ENCODE results near the gene SIM1.

The SIM1 gene

DNA sequence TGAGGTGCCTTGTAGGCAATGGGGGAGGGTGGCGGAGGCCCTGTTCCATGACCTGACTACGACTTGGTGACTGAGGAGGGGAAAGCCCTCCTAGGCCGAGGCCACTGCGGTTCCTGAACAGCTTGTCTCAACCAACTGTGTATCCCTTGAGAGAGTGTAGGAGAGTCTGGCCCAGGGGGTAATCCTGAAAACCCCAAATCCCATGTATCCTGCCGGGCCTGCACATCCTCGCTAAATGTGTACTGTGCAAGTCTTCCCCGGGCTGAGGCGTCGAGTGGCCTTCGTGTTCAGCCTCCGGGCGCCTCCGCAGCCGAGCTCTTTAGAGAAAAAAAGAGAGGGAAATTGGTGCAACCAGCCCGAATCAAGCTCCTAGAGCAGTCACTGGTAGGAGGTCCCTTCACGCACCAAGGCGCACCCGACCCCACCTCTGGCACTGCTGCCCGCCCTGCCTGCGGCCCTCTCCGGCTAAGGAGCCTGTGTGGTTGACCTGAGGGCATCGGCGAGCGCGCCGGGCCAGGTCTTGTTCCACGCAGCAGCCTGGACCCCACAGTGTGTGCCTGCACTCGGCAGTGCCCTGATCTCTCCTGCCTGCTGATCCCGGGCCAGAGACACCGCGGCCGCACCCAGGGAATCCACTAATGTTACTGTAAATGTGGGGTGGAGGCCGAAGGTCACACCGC, 7.3 kb downstream of the SIM1 start:
- no peak for DNase-seq (ENCODE audit: low read depth in 2 of 2)

DNA sequence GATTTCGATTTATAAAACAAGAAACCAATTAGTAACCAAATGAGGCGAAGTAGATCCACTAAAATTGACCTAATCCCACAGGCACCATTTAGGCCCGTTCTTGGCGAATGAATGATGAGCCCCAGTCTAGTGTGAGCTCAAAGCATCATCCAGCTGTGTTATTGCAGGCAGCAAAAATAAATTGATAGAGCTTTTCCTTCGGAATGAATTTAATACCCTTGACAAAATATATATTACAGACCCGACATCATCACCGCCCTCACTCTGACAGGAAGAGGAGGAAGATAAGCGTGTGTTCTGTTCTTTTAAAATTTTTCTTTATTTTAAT, 7.8 kb downstream of the SIM1 start:
- DNase-seq (ENCODE audit: low read depth in 2 of 2): no peak

DNA sequence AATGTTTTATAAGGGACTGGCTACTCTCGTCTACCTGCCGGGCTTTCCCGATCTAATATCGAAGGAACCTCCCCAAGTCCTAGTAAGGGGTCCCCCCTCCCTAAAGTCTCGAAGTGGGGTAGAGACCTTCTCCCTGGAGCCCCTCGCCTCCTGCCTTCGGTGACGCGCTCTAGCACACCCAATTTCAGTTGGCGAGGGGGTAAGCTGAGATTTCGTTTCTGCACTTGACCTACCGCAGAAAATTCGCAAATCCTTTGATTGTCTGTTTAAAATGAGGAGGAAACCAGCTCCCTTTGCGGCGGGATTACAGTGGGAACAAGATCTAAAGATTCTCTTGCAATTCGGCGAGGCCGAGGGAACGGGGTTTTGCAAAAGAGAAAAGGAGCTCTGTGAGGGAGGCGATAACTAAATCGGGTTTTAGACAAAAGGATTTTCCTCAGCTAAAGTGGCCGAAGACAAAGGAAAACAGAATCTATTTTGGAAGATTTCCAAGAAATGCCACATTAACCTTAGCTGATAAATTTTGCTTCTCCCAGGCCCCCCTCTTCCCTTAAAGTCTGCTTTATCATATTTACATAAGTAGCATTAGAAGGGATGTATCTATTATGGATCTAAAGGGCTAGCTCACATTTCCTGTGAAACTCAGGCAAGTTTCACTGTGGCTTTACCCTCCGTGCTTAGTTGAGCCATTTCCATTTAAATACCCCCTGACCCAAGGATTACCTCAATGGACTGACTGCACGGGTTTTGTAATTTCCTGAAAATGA, 8.4 kb downstream of the SIM1 start:
- DNase-seq (ENCODE audit: low read depth in 2 of 2): no peak

DNA sequence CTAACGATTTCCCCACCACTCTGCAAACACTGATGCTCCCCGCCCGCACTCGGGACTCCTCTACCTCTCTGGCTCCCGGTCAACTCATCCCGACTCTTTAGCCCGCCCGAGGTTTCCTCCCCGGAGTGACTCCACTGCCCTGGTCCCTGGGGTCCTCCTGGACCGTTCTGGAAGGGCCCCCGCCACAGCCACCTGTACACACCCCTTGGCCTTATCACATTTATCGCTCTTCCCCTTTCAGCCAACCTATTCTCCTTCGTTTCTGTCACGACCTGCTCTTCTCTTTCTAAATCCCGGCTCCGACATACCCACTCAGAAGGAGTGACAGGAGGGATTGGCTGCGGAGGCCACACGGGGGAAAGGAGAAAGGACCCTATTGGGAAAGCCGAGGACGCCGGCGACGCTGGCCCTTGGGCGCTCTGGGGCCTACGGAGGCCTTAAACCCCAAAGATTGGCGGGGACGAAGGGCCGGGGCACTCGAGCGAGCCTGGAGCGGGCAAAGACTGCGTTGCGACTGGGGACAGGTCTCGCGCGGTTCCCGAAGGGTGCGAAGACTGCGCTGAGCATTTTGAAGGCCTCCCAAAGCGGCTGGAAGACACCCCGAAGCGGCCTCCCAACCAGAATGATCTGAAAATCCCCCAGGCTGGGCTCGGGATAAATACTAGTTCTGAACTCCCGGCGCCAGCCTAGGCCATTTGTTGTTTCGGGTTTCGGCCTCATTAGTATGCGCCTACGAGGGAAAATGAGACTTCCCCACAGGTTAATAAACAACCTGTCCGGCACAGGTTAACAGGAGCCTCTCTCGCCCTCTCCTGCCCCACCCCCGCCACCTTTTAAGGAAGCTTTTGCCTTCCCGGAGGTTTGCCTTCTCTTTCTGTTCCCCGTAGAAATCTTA, 9.2 kb downstream of the SIM1 start:
- DNase-seq (ENCODE audit: low read depth in 2 of 2): no peak

DNA sequence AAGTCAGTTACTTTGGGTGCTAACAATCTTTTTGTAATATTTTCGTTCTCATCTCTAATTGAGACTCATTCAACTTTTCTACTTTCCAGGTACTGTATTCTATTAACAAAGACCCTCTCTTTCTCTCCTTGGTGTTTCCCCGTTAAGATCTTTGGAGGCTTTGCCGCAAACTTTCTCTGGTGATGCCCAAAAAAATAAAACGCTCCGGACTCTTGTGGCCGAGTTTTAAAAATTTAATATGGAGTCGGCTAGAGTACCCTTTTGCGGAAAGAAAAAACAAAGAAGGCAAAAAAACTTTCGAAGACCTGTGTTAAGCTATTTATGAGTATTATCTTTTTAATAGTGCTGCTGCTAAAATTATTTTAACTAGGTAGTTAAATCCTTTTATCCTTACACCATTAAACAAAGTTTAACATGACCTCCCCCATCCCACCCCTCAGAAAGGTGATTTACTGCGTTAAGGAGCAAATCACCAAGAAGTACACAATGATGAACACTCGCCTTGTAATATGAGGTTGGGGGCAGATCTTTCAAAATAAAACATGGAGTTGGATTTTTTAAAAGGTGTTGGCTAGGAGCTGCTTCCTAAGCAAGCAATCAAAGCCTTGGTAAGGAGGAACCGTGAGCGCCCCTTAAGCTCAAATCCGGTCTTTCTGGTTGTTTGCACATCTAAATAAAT, 10.0 kb downstream of the SIM1 start:
- no peak for DNase-seq (ENCODE audit: low read depth in 2 of 2)

DNA sequence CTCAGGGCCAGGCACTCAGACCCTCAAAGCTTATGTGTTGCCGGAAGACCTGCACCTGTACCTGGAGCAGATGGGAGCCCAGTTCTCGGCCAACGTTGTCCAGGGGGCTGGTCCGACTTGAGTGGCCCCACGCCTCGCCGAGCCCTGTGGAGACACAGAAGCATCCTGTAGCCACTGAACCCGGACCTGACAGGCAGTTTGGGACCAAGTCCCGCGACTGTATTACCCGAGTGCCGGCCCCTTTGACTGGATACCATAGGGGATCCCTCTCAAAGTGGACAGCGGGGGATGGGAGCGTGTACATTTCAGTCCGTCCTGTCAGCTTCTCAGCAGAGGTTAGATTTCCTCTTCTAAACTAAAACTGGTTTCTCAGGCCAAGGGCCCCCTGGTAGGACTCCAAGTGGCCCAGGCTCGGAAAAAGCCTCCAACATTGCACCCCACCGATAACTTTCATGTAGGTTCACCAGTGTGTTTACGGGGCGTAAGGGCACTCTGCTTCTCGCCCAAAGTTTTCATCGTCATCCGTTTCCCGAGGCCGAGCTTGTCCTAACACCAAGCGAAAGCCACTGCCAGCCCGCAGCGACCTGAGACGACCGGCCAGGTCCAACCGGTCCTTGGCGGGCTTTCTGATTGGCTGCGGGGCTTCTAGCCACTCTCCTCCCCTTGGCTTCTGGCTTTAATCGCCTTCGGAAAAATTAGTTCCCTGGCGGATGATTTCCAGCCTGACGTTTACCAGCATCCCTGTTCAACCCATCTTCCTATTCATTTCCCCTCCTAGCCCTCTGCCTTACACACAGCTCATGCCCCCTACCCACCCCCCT, 10.8 kb downstream of the SIM1 start:
- DNase-seq (ENCODE audit: low read depth in 2 of 2): no peak

DNA sequence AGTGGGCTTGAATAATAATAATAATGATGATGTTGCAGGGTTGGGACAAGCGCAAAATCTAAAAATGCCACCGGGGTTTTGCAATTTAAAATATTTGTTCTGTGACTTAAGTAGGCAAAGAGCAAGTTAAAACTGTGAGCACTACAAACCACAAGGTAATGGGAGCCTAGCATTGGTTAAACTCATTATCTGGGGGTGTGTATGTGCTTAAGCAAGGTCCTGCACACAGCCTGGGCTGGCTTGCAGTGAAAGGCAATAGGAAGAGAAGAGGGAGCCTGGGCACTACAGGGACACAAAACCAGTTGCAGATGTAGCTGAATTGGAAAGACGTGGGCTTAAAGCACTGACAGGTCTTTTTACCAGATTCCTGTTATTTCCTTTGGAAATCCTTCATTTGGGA, 11.7 kb downstream of the SIM1 start:
- DNase-seq (ENCODE audit: low read depth in 2 of 2): no peak

DNA sequence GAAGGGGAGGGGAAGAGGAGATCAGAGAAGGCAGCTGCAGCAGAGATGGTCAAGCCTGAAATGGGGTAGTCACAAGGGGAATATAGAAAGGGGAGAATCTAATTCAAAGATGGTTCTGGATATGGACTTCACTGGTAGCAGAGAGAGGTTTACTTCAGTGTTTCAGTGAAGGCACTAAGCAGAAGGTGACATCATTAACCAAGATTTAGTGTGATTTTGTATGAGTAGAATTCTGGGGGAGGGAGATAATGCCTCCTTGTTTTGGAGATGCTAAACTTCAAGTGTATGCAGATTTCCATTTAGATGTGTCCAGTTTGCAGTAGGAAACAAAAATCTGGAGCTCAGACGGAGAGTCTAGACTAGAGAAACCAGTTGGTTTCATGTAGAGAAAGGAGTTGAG, 13.1 kb downstream of the SIM1 start:
- no peak for DNase-seq (ENCODE audit: low read depth in 2 of 2)

DNA sequence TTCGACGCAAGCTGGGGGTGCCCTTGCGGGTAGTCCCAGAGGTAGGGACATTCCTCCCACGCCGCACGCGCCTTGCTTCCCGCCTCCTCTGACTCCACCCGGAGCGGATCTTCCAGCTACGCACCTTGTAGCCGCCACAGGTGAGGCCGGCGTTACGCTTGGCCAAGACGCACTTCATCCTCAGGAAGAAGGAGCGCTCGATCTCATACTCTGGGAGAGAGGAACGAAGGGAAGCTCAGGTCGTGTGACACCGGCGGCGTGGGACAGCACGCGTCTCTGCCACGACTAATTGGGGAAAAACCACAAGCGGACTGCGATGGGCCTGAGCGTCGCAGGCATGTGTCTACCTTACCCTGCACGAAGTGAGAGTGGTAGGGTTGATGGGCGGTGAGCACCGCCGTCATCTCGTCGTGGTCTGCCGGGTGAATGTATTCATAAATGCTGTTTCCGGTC, 15.5 kb downstream of the SIM1 start:
- no peak for DNase-seq (ENCODE audit: low read depth in 2 of 2)

DNA sequence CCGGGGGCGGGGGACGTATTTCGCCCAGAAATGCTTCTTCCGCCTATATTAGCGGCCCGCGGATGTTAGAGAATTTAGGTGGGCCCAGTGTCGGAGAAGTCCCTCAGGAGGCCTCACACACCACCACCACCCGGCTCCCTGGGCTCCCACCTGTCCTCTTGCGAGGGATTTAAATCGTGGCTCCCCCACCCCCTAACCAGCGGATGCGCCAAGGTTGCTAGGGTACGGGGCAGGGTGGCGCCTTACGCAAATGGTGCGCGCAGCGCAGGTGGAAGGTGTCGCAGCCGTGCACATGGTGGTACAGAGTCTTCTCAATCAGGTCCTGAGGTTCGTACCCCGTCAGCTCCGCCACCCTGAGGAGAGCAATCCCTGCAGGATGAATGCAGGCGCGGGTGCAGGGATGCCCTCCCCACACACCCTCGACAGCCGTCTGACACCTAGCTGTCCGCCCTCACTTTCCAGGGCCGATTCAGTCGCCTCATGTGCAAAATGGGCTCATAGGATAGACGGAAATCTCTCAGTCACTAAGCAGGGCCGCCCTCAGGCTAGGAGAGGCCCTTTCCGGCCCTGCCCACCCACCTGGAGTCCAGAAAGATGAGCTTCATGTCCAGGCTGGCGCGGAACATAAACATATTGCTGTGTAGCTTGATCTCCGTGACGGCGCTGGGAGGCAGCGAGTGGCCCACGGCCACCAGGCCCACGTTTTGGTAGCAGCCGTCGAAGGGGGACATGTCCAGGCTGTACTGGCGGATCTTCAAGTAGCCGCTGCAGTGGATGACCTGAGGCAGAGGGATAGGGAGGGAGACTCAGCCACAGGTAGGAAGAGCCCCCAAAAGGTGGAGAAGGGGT, 16.6 kb downstream of the SIM1 start:
- no peak for DNase-seq (ENCODE audit: low read depth in 2 of 2)

DNA sequence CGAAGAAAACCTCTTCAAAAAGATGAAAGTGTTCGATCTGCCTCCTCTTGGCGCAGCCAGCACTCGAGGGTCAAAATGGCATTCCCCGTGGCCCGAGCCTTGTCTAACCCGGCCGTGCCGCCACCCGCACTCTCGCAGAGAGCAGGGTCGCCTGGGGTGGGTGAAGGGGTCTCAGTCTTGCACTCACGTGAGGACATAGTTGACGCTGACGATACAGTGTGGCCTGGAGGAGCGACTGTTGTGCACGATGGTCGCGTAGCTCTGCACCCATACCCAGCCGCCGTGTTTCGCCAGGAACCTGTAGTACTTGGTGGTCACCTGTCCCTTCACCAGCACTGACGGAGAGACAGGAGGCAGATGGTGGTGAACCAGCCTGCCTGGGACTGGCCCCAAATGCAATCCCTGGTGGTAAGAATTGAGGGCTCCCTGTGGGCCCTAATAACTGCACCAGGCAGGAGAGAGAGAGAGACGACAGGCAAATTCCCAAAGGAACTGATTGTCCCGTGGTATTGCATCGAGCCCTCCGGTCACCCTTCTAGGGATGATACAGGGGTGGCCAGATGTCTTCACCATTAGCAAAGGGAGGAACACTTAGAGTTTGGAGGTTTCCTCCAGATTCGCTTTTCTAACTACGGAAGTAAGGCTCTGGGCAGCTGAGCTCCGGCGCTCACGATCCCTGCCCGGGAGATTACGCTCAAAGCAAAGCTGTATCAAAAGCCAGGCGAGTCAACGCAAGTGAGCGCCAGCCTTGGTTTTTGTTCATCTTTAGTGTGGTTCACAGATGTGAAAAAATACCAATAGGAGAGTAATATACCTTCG, 17.4 kb downstream of the SIM1 start:
- DNase-seq (ENCODE audit: low read depth in 2 of 2): no peak

DNA sequence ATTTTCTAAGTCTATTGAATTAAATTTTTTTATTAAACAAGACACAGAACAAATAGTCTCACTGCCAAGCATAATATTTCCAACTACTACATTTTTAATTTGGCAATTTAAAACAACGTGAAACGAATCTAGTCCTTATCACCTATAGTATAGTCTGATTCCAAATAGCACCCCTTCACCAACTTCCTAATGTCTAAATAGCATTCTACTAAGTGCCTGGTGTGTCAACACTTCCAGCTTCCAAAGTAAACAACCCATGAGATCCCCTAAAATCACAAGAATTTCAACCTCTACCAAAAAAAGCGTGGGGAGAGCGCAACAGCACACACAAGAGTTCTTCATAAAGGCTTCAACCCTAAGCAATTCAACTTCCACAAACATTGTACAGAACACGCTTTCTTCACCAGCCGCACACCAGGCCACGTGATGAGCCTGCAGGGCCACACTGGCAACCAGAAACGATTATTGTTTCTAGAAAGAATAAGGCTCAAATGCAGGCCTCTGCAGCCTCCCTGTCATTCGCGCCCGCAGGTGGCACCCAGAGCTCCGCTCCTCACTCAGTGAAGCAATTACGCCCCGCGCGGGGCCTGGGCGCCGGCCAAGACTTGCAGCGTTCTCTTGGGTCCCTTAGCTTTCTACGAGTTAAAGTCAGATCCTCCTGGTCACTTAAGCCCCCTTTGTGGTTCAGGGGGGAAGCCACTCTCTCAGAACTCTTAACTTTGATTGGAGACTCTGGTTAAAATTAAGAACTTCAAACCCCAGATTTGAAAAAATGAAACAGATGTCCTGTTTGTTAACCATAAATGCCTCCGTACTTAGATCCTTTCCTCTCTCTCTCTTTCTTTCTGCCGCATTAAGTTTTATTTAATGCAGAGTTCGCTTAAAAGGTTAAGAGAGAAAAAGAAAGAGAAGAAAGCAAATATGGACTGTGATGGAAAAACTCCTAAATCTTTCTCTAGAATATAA, 18.3 kb downstream of the SIM1 start:
- no peak for DNase-seq (ENCODE audit: low read depth in 2 of 2)

DNA sequence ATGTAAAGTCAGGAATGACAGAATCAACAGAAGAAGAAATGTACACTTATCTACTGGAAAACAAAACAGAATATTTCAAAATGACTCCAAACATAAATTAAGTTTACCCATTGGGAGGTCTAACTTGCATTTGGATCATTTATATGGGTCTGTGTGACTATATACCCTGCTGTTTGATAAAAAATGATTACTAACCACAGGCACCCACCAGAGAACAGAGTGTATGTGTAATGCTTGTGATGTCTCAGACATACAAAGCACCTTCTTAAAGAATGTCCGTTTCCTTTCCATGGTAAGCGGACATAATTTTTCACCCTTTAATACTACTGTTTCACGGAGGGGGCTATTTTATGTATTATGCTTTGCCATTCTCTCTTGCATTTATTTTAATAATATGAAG, 19.2 kb downstream of the SIM1 start:
- no peak for DNase-seq (ENCODE audit: low read depth in 2 of 2)

DNA sequence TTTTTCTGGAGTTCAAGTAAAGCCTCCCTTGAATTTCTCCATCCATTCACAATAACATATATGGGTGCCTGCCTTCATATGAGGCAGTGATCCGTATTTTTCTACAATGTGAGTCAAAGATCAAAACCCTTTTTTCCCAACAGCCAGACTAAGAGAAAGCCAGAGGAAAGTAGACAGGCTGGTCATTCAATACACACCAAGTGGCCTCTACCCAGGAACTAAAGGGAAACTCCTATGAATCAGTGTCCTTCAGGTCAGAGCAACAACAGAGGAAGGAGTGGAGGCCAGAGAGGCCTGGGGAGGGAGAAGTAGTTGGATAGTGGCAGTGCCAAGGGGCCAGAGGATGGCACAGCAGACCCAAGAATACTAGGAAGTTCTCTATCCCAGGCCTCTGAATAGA, 23.8 kb downstream of the SIM1 start:
- no peak for DNase-seq (ENCODE audit: low read depth in 2 of 2)

DNA sequence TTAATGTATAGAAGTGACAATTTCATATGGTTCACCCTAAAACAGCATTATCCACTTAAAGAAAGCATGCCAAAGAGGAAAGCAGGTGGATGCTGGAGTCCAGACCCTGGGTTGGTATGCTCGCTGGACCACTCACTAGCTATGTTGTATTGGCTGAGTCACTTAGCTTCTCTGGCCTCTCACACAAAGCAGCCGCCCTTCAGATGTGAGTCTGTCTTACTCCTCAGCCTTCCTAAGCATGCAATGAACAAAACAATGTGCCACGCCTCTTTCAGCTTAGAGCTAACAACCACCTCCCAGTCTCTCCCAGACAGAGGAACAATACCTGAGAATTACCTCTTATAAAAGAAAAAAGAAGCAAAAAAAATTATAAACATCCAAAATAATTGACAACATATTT, 29.4 kb downstream of the SIM1 start:
- DNase-seq (ENCODE audit: low read depth in 2 of 2): no peak

DNA sequence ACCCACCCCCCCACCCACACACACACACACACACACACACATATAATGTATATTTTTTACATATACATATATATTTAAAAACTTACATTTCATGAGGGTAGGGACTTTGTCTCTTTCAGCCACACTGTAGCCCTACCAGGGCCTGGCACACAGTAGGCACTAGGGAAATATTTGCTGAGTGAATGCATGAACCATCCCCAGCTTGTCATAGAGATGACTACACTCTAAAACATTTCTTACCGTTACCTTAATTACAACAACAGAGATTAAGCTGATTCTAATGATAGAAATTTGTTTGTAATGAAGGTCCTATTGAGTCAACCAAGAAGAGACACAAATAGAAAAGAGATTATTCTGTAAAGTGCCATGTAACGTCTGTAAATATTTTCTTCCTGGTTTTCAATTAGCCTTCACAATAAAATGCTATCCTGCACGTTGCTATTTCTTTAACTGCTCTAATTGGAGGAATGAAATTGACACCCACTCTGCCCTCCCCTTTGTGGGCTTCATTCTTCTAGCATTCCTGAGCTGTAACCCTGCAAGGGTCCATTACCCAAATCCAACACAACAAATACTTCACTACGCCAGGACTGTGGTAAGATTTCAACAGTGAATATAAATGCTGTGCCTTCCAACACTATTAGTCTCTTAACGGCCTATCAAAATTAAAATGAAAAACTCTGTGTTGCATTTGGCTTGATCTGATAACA, 30.8 kb downstream of the SIM1 start:
- no peak for DNase-seq (ENCODE audit: low read depth in 2 of 2)

DNA sequence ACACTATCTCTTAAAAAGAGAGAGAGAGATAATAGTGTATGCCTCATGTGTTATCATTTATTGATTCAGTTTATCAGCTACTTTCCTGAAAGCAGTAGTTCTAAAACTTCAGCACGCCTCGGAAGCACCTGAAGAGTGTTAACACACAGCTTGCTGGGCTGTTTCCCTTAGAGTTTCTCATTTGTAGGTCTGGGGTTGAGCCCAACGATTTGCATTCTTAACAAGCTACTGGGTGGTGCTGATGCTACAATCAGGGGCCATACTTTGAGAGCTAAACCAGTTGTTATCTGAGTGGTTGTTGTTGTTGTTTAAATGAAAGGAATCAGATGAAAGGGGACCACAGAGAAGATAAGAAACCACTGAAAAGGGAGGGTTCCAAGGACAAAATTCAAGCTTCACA, 32.6 kb downstream of the SIM1 start:
- no peak for DNase-seq (ENCODE audit: low read depth in 2 of 2)

DNA sequence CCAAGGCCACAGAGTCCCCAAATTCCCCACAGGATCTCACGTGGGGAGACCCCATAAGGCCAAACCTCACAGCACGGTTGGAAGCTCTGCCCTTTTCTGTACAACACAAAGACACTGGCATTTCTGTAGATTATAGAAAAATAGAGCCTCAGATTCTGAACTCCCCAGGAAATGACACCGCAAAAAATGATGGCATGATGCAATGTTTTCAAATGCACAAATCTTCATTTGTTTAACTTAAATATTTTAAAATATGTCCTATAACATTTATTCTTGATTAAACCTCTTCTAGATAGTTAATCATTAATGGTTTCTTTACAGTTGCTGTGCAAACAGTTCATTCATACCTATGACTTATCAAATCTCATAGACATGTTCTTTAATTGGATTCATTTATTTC, 33.8 kb downstream of the SIM1 start:
- DNase-seq (ENCODE audit: low read depth in 2 of 2): no peak

All from stimulated activated CD4-positive, alpha-beta T cell treated with anti-CD3 and anti-CD28 coated beads, Interleukin-1b, Interleukin-23, amount 100 ng/mL, for 1 hour (primary cell).